Left ventricle myocardium inferior (tissue), 1 donor: Measurements from ENCODE around the gene MAGI1. TPM values are rescaled to one million over a fixed set of nuclear protein-coding genes. Genes with fewer than 3 reads are reported as not detected.

Experiments
- DNase-seq: peaks from one replicate; pipeline ENCODE4 v3.0.0-alpha.2; 2020
- H3K27ac ChIP-seq: fragments of 200-600 bp; replicated peaks from 2 replicates; pipeline ENCODE4 v1.8.0; 2021
- H3K27me3 ChIP-seq: fragments of 200-600 bp; 2 replicates; pipeline ENCODE4 v1.8.0; 2021; ENCODE audit warnings: low read depth
- H3K36me3 ChIP-seq: fragments of 200-600 bp; 2 replicates; pipeline ENCODE4 v1.8.0; 2021
- H3K4me1 ChIP-seq: fragments of 200-600 bp; 2 replicates; pipeline ENCODE4 v1.8.0; 2021
- H3K4me3 ChIP-seq: fragments of 200-600 bp; 2 replicates; pipeline ENCODE4 v1.8.0; 2021; ENCODE audit warnings: mild to moderate bottlenecking, moderate library complexity
- H3K9me3 ChIP-seq: fragments of 200-600 bp; replicated peaks from 2 replicates; pipeline ENCODE4 v1.8.0; 2021
- intact Hi-C: fragments of 100-400 bp; cut with micrococcal nuclease; formaldehyde crosslinking; loops from one replicate; pipeline ENCODE4 v1.11.0; 2022
- total RNA-seq: library from RNA; stranded (reverse); fragmentation: NEBNext Ultra II Directional; extraction: Animal tissue kit (Norgen Biotek cat#: 25700); gene quantifications from one replicate; pipeline ENCODE4 v1.2.1, GENCODE V29; 2021
- TF ChIP-seq, protein P1 (sequence below): fragments of 200-600 bp; IDR thresholded peaks from 2 replicates; pipeline ENCODE4 v1.8.0; 2021; ENCODE audit warnings: antibody characterized with exemption, mild to moderate bottlenecking, borderline replicate concordance
- donor health status: DM: no; HTN: yes; CAD: no; lungs with severe emphysema.

Gene MAGI1
- total RNA-seq, 1 donor from 2014 or later = 36.6 TPM

DNA sequence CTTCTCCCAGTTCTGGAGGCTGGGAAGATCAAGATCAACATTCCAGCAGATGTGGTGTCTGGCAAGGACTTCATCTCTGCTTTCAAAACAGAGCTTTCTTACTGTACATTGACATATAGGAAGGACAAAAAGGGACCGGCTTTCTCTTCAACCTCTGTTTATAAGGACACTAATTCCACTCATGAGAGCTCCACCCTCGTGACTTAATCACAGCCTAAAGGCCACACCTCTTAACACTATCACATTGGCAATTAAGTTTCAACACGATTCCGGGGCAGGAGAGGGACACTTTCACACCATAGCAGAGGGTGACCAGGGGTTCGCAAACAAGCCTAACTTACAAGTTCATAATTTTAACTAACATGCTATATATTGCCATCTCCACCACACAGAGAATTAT is 231.5 kb downstream of the MAGI1 start:
- intact Hi-C loops = no loop called here
- Histone ChIP-seq H3K36me3 (no peaks in the 10 kb centered on the region), H3K27me3 (no peaks in the 10 kb centered on the region), H3K27ac (no peak overlapping the region), H3K4me3 (no peak overlapping the region), H3K9me3 (peaks cover 8% of the 10 kb centered on the region), H3K4me1 (peaks cover 29% of the 10 kb centered on the region)
- no peak for DNase-seq
- TF ChIP-seq, protein P1, sequence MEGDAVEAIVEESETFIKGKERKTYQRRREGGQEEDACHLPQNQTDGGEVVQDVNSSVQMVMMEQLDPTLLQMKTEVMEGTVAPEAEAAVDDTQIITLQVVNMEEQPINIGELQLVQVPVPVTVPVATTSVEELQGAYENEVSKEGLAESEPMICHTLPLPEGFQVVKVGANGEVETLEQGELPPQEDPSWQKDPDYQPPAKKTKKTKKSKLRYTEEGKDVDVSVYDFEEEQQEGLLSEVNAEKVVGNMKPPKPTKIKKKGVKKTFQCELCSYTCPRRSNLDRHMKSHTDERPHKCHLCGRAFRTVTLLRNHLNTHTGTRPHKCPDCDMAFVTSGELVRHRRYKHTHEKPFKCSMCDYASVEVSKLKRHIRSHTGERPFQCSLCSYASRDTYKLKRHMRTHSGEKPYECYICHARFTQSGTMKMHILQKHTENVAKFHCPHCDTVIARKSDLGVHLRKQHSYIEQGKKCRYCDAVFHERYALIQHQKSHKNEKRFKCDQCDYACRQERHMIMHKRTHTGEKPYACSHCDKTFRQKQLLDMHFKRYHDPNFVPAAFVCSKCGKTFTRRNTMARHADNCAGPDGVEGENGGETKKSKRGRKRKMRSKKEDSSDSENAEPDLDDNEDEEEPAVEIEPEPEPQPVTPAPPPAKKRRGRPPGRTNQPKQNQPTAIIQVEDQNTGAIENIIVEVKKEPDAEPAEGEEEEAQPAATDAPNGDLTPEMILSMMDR = no peak

DNA sequence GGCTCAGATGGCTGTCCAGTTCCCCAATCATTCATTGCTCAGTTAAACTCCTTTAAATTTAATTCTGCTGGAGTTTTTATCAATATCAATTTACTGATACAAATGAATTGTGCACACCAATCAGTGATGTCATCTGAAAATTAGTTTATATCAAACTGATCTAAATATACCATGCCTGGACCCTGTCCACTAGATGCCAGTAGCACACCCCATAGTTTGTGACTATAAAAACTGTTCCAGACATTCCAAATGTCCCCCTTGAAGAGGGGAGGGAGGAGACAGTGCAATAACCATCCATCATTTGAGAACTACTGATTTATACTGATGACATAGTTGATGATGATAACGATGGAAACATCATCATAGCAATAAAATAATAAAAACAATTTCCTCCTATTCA is 232.1 kb downstream of the MAGI1 start:
- Histone ChIP-seq H3K27ac (no peak overlapping the region), H3K4me1 (peaks cover 29% of the 10 kb centered on the region), H3K27me3 (no peaks in the 10 kb centered on the region), H3K4me3 (no peak overlapping the region), H3K9me3 (peaks cover 8% of the 10 kb centered on the region), H3K36me3 (no peaks in the 10 kb centered on the region)
- DNase-seq = no peak
- intact Hi-C loops = no loop called here
- TF ChIP-seq, protein P1 = no peak

DNA sequence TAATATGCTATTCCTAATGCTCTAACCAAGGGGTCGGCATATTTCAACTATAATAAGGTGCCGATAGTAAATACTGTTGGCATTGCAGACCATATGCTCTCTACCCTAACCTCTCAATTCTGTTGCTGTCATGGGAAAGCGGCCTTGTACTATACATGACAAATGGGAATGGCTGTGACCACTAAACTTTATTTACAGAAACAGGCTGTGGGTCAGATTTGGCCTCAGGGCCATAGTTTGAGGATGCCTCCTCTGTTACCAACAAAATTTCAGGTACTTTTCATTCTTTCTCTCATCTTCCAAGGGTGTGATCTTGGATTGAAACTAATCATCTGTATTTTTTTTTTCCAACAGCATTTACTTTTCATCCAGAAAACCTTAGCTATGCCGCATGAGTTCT is 242.0 kb downstream of the MAGI1 start:
- H3K4me1 ChIP-seq = peaks cover 21% of the 10 kb centered on the region
- H3K36me3 ChIP-seq = no peaks in the 10 kb centered on the region
- no peak overlapping the region for H3K4me3 ChIP-seq
- H3K27ac ChIP-seq = no peak overlapping the region
- DNase-seq = no peak
- TF ChIP-seq, protein P1 = no peak
- H3K9me3 ChIP-seq = no peaks in the 10 kb centered on the region
- no peaks in the 10 kb centered on the region for H3K27me3 ChIP-seq
- intact Hi-C loops = no loop called here

DNA sequence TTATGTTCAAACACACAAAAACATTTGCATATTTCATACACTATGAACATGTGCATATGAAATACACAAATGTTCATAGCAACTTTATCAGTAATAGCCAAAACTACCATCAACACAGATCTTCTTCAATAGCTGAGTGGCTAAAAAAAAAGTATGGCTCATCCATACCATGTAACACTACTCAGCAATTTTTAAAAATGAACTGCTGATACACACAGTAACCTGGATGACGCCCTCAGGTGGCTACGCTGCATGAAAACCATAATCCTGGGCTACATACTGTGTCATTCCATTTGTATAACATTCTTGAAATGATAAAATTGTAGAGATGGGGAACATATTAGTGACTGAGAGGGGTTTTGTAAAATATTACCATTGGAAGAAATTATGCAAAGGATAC is 243.6 kb downstream of the MAGI1 start:
- Histone ChIP-seq H3K27me3 (no peaks in the 10 kb centered on the region), H3K9me3 (no peaks in the 10 kb centered on the region), H3K4me3 (no peak overlapping the region), H3K4me1 (peaks cover 17% of the 10 kb centered on the region), H3K36me3 (no peaks in the 10 kb centered on the region), H3K27ac (no peak overlapping the region)
- TF ChIP-seq, protein P1 = no peak
- intact Hi-C loops = no loop called here
- no peak for DNase-seq

DNA sequence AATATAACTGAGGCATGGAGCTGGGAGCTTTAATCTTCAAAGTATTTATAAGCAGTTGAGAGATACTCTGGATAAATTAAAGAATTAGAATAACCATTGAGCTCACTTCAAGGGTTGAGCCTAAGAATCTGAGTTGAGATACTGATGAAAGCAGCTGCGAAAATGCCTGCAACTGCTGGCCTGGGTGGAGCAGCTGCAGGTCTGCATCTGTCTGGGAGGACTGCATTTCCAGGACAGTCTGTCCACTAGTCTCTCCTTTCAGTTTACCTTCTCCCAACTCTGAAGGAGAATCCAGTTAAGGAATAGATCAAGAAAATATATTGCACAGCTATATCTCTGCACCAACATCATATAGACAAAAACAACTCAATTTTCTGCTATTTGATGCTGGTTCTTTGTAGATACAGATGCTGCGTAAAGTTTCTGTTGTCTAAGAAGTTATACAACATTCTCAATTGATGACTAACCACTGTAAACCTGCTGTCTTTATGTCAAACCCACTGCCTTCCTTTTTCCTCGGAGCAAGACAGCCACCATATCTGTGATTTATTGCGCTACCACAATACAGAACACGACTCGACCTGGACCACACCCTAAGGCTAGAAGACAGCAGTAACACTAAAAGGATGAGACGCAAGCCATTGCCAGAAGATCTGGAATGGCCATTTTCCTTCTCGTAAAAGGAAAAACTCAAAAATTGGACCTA is 245.1 kb downstream of the MAGI1 start:
- TF ChIP-seq, protein P1 = no peak
- Histone ChIP-seq H3K27ac (no peak overlapping the region), H3K4me3 (no peak overlapping the region), H3K9me3 (no peaks in the 10 kb centered on the region), H3K27me3 (no peaks in the 10 kb centered on the region), H3K36me3 (no peaks in the 10 kb centered on the region), H3K4me1 (peaks cover 17% of the 10 kb centered on the region)
- intact Hi-C loops = no loop called here
- no peak for DNase-seq
